Neuronal stem cell (in vitro differentiated cells): ENCODE measurements around the gene APOBEC4.
A peak's percentile ranks its signal among the peaks of the same experiment; 100 is the strongest.

Experiments used
- DNase-seq: peaks from one replicate; pipeline ENCODE4 v3.0.0-alpha.2; 2013; ENCODE audit warnings: low spot score
- H2AFZ ChIP-seq: one replicate; pipeline ENCODE4 v1.6.1; 2013; ENCODE audit warnings: mild to moderate bottlenecking, low read length, inconsistent platforms
- H2AK5ac ChIP-seq: 2 replicates; pipeline ENCODE4 v1.6.1; 2013; ENCODE audit warnings: low read depth, mild to moderate bottlenecking, inconsistent platforms, low read length, moderate library complexity, mixed read lengths
- H2BK120ac ChIP-seq: 2 replicates; pipeline ENCODE4 v1.6.1; 2013; ENCODE audit warnings: low read depth, mild to moderate bottlenecking, inconsistent platforms, low read length, moderate library complexity, mixed read lengths
- H2BK12ac ChIP-seq: one replicate; pipeline ENCODE4 v1.6.1; 2013; ENCODE audit warnings: low read length, inconsistent platforms
- H2BK15ac ChIP-seq: 2 replicates; pipeline ENCODE4 v1.6.1; 2013; ENCODE audit warnings: mild to moderate bottlenecking, low read length, inconsistent platforms, mixed read lengths
- H2BK5ac ChIP-seq: one replicate; pipeline ENCODE4 v1.6.1; 2013; ENCODE audit warnings: inconsistent platforms, mild to moderate bottlenecking, low read length, moderate library complexity
- H3K14ac ChIP-seq: one replicate; pipeline ENCODE4 v1.6.1; 2013; ENCODE audit warnings: low read length, inconsistent platforms
- H3K18ac ChIP-seq: 2 replicates; pipeline ENCODE4 v1.6.1; 2013; ENCODE audit warnings: low read length, inconsistent platforms
- H3K23ac ChIP-seq: 2 replicates; pipeline ENCODE4 v1.6.1; 2013; ENCODE audit warnings: low read depth, mild to moderate bottlenecking, mixed read lengths, low read length, inconsistent platforms; ENCODE audit not compliant: poor library complexity
- H3K27ac ChIP-seq: replicated peaks from 3 replicates; pipeline ENCODE4 v1.5.1; 2013; ENCODE audit warnings: low read length, inconsistent platforms
- H3K27me3 ChIP-seq, 3 experiments: 2 replicates each; pipeline ENCODE4 v1.6.1; 2013; ENCODE audit warnings: low read length in 3 of 3, mild to moderate bottlenecking in 2 of 3, inconsistent platforms in 1 of 3, low read depth in 1 of 3, mixed read lengths in 1 of 3, moderate library complexity in 1 of 3; ENCODE audit not compliant: control insufficient read depth in 3 of 3, insufficient read depth in 3 of 3
- H3K36me3 ChIP-seq, 2 donors: replicated peaks in 1 of 2; 2 replicates each; pipeline ENCODE4 v1.6.1; 2013; ENCODE audit warnings: low read length in 2 of 2; ENCODE audit not compliant: control insufficient read depth in 2 of 2, insufficient read depth in 2 of 2
- H3K4ac ChIP-seq: 2 replicates; pipeline ENCODE4 v1.6.1; 2013; ENCODE audit warnings: inconsistent platforms, mild to moderate bottlenecking, low read length, moderate library complexity
- H3K4me1 ChIP-seq, 2 donors: 1 replicate in 1 of 2; 2 replicates in 1 of 2; pipeline ENCODE4 v1.6.1; 2013; ENCODE audit warnings: low read length in 2 of 2, low read depth in 1 of 2; ENCODE audit not compliant: control insufficient read depth in 2 of 2, insufficient read depth in 1 of 2
- H3K4me2 ChIP-seq: one replicate; pipeline ENCODE4 v1.6.1; 2013; ENCODE audit warnings: mild to moderate bottlenecking, low read length, inconsistent platforms; ENCODE audit not compliant: insufficient read depth, poor library complexity, severe bottlenecking
- H3K4me3 ChIP-seq, 2 donors: 2 replicates each; pipeline ENCODE4 v1.5.1; 2013; ENCODE audit warnings: low read length in 2 of 2, mild to moderate bottlenecking in 2 of 2, inconsistent platforms in 1 of 2, moderate library complexity in 1 of 2
- H3K79me1 ChIP-seq: one replicate; pipeline ENCODE4 v1.6.1; 2013; ENCODE audit warnings: low read depth, mild to moderate bottlenecking, inconsistent platforms, low read length, moderate library complexity
- H3K9ac ChIP-seq: one replicate; pipeline ENCODE4 v1.6.1; 2013; ENCODE audit warnings: mild to moderate bottlenecking, low read depth, low read length, inconsistent platforms; ENCODE audit not compliant: poor library complexity
- H3K9me3 ChIP-seq, 2 donors: replicated peaks in 1 of 2; 2 replicates each; pipeline versions ENCODE3 to v1.6.1; 2013; ENCODE audit warnings: low read length in 2 of 2, mild to moderate bottlenecking in 2 of 2, inconsistent platforms in 1 of 2, low read depth in 1 of 2, mixed read lengths in 1 of 2, moderate library complexity in 1 of 2; ENCODE audit not compliant: control insufficient read depth in 2 of 2, insufficient read depth in 1 of 2
- H4K8ac ChIP-seq: one replicate; pipeline ENCODE4 v1.6.1; 2013; ENCODE audit warnings: low read depth, mild to moderate bottlenecking, inconsistent platforms, low read length, moderate library complexity
- H4K91ac ChIP-seq: one replicate; pipeline ENCODE4 v1.6.1; 2013; ENCODE audit warnings: low read length, low read depth, mild to moderate bottlenecking, inconsistent platforms; ENCODE audit not compliant: poor library complexity
- WGBS, 2 donors: extraction: QIAGEN DNeasy Blood & Tissue Kit; methylation state at CpG; one replicate each; pipeline ENCODE4 v1.1.7; 2013; ENCODE audit warnings: missing lambda C conversion rate in 2 of 2, mixed read lengths in 1 of 2; ENCODE audit not compliant: insufficient read length in 2 of 2, insufficient replicate concordance in 1 of 2; ENCODE audit errors: extremely low coverage in 2 of 2; 5-methylcytosine and 5-hydroxymethylcytosine counted together

Gene APOBEC4

DNA sequence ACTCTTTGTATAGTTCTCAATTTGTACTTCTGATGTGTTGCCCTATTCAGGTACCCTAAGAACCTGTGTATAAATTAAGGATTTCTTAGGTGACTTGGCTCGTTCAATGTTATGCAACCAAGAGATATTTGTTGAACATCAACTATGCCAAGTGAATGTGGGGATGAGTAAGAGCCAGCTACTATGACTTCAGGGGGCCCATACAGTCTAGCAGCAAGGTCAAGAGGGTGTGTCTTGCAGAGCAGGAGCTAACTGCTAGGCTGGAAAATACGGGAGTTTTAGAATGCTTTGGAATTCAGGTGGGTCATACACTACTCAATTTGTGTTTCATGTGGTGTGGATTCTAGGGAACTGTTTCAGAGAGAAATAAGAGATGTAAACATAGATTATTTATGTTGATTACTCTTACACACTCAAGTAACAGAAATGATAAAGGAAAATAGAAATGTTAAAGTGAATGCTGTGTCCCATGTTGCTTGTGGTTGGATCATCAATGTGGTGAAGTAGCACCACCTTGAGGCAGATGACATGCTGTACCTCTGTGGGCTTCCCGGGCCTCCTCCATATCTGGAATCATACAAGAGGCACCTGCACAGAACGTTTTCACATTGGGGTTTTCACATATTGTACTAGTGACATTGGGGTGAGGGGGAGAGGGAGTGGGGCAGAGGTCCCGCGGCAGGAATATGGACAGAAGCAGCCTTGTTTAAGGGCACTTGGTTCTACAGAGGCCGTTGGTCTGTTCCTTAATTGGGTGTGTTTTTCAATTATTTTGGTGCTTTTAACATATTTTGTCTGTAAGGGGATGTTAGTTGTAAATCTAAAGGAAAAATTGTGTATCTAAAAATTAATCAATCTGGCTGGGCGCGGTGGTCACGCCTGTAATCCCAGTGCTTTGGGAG, 30.0 kb downstream of the APOBEC4 start:
- H3K9me3 ChIP-seq: no peaks in the 10 kb centered on the region

DNA sequence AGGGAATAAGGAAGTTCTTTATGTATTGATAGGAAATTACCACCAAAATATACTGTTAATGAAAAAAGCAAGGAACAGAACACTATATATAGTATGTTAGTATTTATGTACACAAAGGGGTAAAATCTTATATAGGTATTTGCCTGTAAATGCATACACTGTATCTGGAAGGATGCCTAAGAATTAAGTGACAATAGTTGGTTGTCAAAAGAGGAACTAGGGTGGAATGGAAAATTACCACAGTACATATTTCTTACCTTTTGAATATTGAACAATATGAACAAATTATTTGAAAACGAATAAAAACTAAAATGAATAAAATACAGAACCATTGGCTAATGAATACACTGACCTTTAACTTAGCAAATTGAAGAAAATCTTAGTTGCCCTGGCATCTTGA, 31.1 kb downstream of the APOBEC4 start:
- H2AFZ ChIP-seq: no peak overlapping the region
- H3K4me3 ChIP-seq: no peak overlapping the region
- no peak overlapping the region for H3K27ac ChIP-seq
- H2BK120ac ChIP-seq: no peak overlapping the region
- no peak overlapping the region for H3K18ac ChIP-seq
- no peak overlapping the region for H2BK5ac ChIP-seq
- no peak overlapping the region for H3K23ac ChIP-seq
- H2BK12ac ChIP-seq: no peak overlapping the region
- H3K9me3 ChIP-seq: no peaks in the 10 kb centered on the region
- H3K9ac ChIP-seq: no peak overlapping the region
- no peak for DNase-seq
- no peaks in the 10 kb centered on the region for H3K79me1 ChIP-seq
- H2BK15ac ChIP-seq: no peak overlapping the region
- WGBS, 2 donors: no CpG with 5 or more reads among the region's 1 CpG
- no peak overlapping the region for H4K91ac ChIP-seq
- H3K14ac ChIP-seq: no peak overlapping the region
- peaks cover 0 to 25% of the 10 kb centered on the region in 2 donors for H3K36me3 ChIP-seq
- no peak overlapping the region for H3K4ac ChIP-seq
- no peaks in the 10 kb centered on the region for H3K27me3 ChIP-seq
- no peak overlapping the region for H3K4me2 ChIP-seq
- no peak overlapping the region for H2AK5ac ChIP-seq
- H3K4me1 ChIP-seq: no peaks in the 10 kb centered on the region
- H4K8ac ChIP-seq: no peak overlapping the region

More for the DNA sequence above, 30.0 kb downstream of the APOBEC4 start:
- Histone ChIP-seq H3K18ac (no peak overlapping the region), H3K4me1 (no peaks in the 10 kb centered on the region), H3K4me2 (no peak overlapping the region), H2BK120ac (no peak overlapping the region), H3K27me3 (no peaks in the 10 kb centered on the region), H2AFZ (no peak overlapping the region), H4K91ac (no peak overlapping the region), H3K27ac (no peak overlapping the region), H3K79me1 (no peaks in the 10 kb centered on the region), H3K23ac (no peak overlapping the region), H4K8ac (no peak overlapping the region), H3K4ac (no peak overlapping the region), H2BK15ac (no peak overlapping the region), H3K14ac (no peak overlapping the region), H2BK12ac (no peak overlapping the region), H2BK5ac (no peak overlapping the region), H3K9ac (no peak overlapping the region), H3K36me3 (peaks cover 2 to 33% of the 10 kb centered on the region in 2 donors), H2AK5ac (no peak overlapping the region), H3K4me3 (no peak overlapping the region)
- peak; percentile 31 for DNase-seq
- no CpG with 5 or more reads among the region's 10 CpGs for WGBS, 2 donors

DNA sequence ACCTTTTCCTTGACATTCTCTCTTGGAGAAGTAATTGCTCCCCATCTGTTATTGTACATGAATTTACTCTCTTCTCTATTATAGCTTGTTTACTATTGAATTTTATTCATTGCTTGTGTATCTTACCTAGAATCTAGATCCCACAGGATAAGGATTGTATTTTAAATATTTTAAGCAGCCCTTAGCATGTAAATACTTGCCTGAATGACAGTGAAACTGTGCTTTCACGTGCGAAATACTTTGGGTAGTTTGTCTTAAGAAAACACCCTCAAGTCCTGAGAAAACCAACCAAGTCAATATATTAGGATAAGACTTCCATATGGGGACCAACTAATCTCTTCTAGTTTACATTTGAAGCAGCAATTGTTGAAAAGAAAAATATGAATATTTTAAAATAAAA, 32.8 kb downstream of the APOBEC4 start:
- Histone ChIP-seq H2AK5ac (no peak overlapping the region), H3K4me2 (no peak overlapping the region), H4K91ac (no peak overlapping the region), H3K36me3 (peaks cover 0 to 9% of the 10 kb centered on the region in 2 donors), H3K27ac (no peak overlapping the region), H3K14ac (no peak overlapping the region), H2AFZ (no peak overlapping the region), H3K4me3 (no peak overlapping the region), H2BK15ac (no peak overlapping the region), H3K18ac (no peak overlapping the region), H3K23ac (no peak overlapping the region), H3K27me3 (no peaks in the 10 kb centered on the region), H2BK12ac (no peak overlapping the region), H3K79me1 (no peaks in the 10 kb centered on the region), H3K9ac (no peak overlapping the region), H3K9me3 (no peaks in the 10 kb centered on the region), H2BK120ac (no peak overlapping the region), H2BK5ac (no peak overlapping the region), H3K4me1 (no peaks in the 10 kb centered on the region), H4K8ac (no peak overlapping the region), H3K4ac (no peak overlapping the region)
- no CpG with 5 or more reads among the region's 2 CpGs for WGBS, 2 donors
- no peak for DNase-seq

DNA sequence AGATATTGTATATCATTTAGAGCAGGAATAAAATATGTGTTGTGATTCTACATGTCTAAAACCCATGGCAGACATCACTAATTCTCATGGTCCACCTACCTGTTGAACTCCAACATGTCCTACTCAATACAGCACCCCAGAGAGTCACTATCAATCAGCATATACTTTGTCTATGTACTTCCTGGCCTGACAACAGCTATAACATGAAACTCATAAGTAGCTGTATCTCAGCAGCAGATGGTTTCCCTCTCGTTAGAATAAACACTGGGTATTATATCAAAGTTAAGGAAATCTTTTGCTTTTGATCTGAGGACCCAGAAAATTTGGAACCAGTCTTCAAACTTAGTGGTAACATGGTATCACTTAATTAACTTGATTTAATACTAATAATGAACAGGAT, 33.3 kb downstream of the APOBEC4 start:
- Histone ChIP-seq H2BK120ac (no peak overlapping the region), H3K4ac (no peak overlapping the region), H3K4me1 (no peaks in the 10 kb centered on the region), H2BK5ac (no peak overlapping the region), H3K36me3 (peaks cover 0 to 3% of the 10 kb centered on the region in 2 donors), H3K27ac (no peak overlapping the region), H2AFZ (no peak overlapping the region), H3K4me3 (no peak overlapping the region), H3K18ac (no peak overlapping the region), H3K4me2 (no peak overlapping the region), H3K27me3 (no peaks in the 10 kb centered on the region), H3K23ac (no peak overlapping the region), H4K8ac (no peak overlapping the region), H3K9me3 (no peaks in the 10 kb centered on the region), H2BK12ac (no peak overlapping the region), H4K91ac (no peak overlapping the region), H3K9ac (no peak overlapping the region), H2AK5ac (no peak overlapping the region), H3K79me1 (no peaks in the 10 kb centered on the region), H2BK15ac (no peak overlapping the region), H3K14ac (no peak overlapping the region)
- no CpG with 5 or more reads among the region's 1 CpG for WGBS, 2 donors
- DNase-seq: no peak
